Right forelimb (tissue), 1 donor: ENCODE data around the gene ARHGAP10.

Experiments used
- DNase-seq: peaks from one replicate; pipeline ENCODE4 v3.0.0-alpha.2; 2018

Gene ARHGAP10

GRCh38 chr4:147829401-147830101, 97.7 kb downstream of the ARHGAP10 start:
- DNase-seq, result no peak

- no peak for DNase-seq
These were observed 98.2 kb downstream of the ARHGAP10 start for GRCh38 chr4:147830102-147830463.

GRCh38 chr4:147830987-147831386, 99.1 kb downstream of the ARHGAP10 start:
- DNase-seq, result no peak

GRCh38 chr4:147831551-147832171, 99.8 kb downstream of the ARHGAP10 start:
- DNase-seq, result no peak

GRCh38 chr4:147833254-147833653, 101.4 kb downstream of the ARHGAP10 start:
- DNase-seq, result no peak

- DNase-seq, result no peak
These were observed 101.9 kb downstream of the ARHGAP10 start for GRCh38 chr4:147833741-147834140.

GRCh38 chr4:147834480-147834879, 102.6 kb downstream of the ARHGAP10 start:
- DNase-seq, result no peak

GRCh38 chr4:147836807-147837206, 104.9 kb downstream of the ARHGAP10 start:
- DNase-seq, result no peak

- no peak for DNase-seq
These were observed 105.5 kb downstream of the ARHGAP10 start for GRCh38 chr4:147837435-147837834.

GRCh38 chr4:147837854-147838253, 106.0 kb downstream of the ARHGAP10 start:
- DNase-seq, result no peak

- DNase-seq, result no peak
These were observed 107.3 kb downstream of the ARHGAP10 start for GRCh38 chr4:147839200-147839599.

GRCh38 chr4:147839663-147840062, 107.8 kb downstream of the ARHGAP10 start:
- no peak for DNase-seq

- no peak for DNase-seq
These were observed 109.2 kb downstream of the ARHGAP10 start for GRCh38 chr4:147840838-147841738.

- DNase-seq, result no peak
These were observed 110.7 kb downstream of the ARHGAP10 start for GRCh38 chr4:147842573-147842972.

GRCh38 chr4:147843162-147843561, 111.3 kb downstream of the ARHGAP10 start:
- no peak for DNase-seq

- no peak for DNase-seq
These were observed 112.9 kb downstream of the ARHGAP10 start for GRCh38 chr4:147844781-147845180.

GRCh38 chr4:147846318-147847155, 114.6 kb downstream of the ARHGAP10 start:
- DNase-seq, result no peak

- DNase-seq, result no peak
These were observed 116.1 kb downstream of the ARHGAP10 start for GRCh38 chr4:147847751-147848590.

- no peak for DNase-seq
These were observed 116.7 kb downstream of the ARHGAP10 start for GRCh38 chr4:147848634-147849033.

GRCh38 chr4:147851135-147851534, 119.2 kb downstream of the ARHGAP10 start:
- DNase-seq, result no peak

GRCh38 chr4:147853706-147854105, 121.8 kb downstream of the ARHGAP10 start:
- no peak for DNase-seq

- DNase-seq, result no peak
These were observed 122.3 kb downstream of the ARHGAP10 start for GRCh38 chr4:147854154-147854553.
